ENCODE data around the gene SREBF2.

SREBF2 gene

GRCh38 chr22:41915786-41916493 is 83.0 kb downstream of the SREBF2 start:
- H3K79me2 ChIP-seq = no peaks in the 10 kb centered on the region
- peaks cover 4% of the 10 kb centered on the region for H3K27me3 ChIP-seq (ENCODE audit: control insufficient read depth, insufficient read depth, low read length)
- H3K4me2 ChIP-seq (ENCODE audit: low read length) = no peak overlapping the region
- no peaks in the 10 kb centered on the region for H3K36me3 ChIP-seq (ENCODE audit: control insufficient read depth, insufficient read depth, low read length)
- no peak overlapping the region for H2AFZ ChIP-seq
- H3K4me1 ChIP-seq = no peaks in the 10 kb centered on the region
- H3K9me3 ChIP-seq (ENCODE audit: control insufficient read depth, low read length) = no peaks in the 10 kb centered on the region
- H3K27ac ChIP-seq = no peak overlapping the region
- no peak overlapping the region for H3K4me3 ChIP-seq (ENCODE audit: low read depth, low read length)
- H3K9ac ChIP-seq = no peak overlapping the region
- no peak for TF ChIP-seq CTCF (IDR thresholded peaks at IDR 0.05)

GRCh38 chr22:41916745-41917358 is 83.9 kb downstream of the SREBF2 start:
- Histone ChIP-seq H3K27ac (no peak overlapping the region), H3K9ac (no peak overlapping the region), H3K4me1 (no peaks in the 10 kb centered on the region), H3K27me3 (ENCODE audit: control insufficient read depth, insufficient read depth, low read length) (peaks cover 4% of the 10 kb centered on the region), H3K4me2 (ENCODE audit: low read length) (no peak overlapping the region), H3K36me3 (ENCODE audit: control insufficient read depth, insufficient read depth, low read length) (no peaks in the 10 kb centered on the region), H3K79me2 (no peaks in the 10 kb centered on the region), H3K4me3 (ENCODE audit: low read depth, low read length) (no peak overlapping the region), H3K9me3 (ENCODE audit: control insufficient read depth, low read length) (no peaks in the 10 kb centered on the region), H2AFZ (no peak overlapping the region)
- TF ChIP-seq CTCF (IDR thresholded peaks at IDR 0.05) = no peak

GRCh38 chr22:41917375-41917902 is 84.5 kb downstream of the SREBF2 start:
- Histone ChIP-seq H3K9me3 (ENCODE audit: control insufficient read depth, low read length) (no peaks in the 10 kb centered on the region), H2AFZ (no peak overlapping the region), H3K27ac (no peak overlapping the region), H3K4me2 (ENCODE audit: low read length) (no peak overlapping the region), H3K4me3 (ENCODE audit: low read depth, low read length) (no peak overlapping the region), H3K9ac (no peak overlapping the region), H3K4me1 (no peaks in the 10 kb centered on the region), H3K36me3 (ENCODE audit: control insufficient read depth, insufficient read depth, low read length) (no peaks in the 10 kb centered on the region), H3K79me2 (no peaks in the 10 kb centered on the region), H3K27me3 (ENCODE audit: control insufficient read depth, insufficient read depth, low read length) (peaks cover 4% of the 10 kb centered on the region)
- no peak for TF ChIP-seq CTCF (IDR thresholded peaks at IDR 0.05)

GRCh38 chr22:41917903-41918791 is 85.2 kb downstream of the SREBF2 start:
- H2AFZ ChIP-seq = no peak overlapping the region
- H3K27me3 ChIP-seq (ENCODE audit: control insufficient read depth, insufficient read depth, low read length) = peaks cover 4% of the 10 kb centered on the region
- TF ChIP-seq CTCF (IDR thresholded peaks at IDR 0.05) = no peak
- H3K4me3 ChIP-seq (ENCODE audit: low read depth, low read length) = no peak overlapping the region
- no peak overlapping the region for H3K27ac ChIP-seq
- H3K4me1 ChIP-seq = no peaks in the 10 kb centered on the region
- no peaks in the 10 kb centered on the region for H3K79me2 ChIP-seq
- H3K36me3 ChIP-seq (ENCODE audit: control insufficient read depth, insufficient read depth, low read length) = no peaks in the 10 kb centered on the region
- no peak overlapping the region for H3K9ac ChIP-seq
- H3K4me2 ChIP-seq (ENCODE audit: low read length) = no peak overlapping the region
- no peaks in the 10 kb centered on the region for H3K9me3 ChIP-seq (ENCODE audit: control insufficient read depth, low read length)

Measured in parathyroid adenoma (tissue), 2 donors.